GM13977 (cell line): ENCODE data around the gene MEX3A.

Experiments
- DNase-seq: peaks from one replicate; pipeline ENCODE4 v3.0.0; 2012; ENCODE audit warnings: low spot score
- in situ Hi-C: fragments of 300-500 bp; cut with MboI; formaldehyde crosslinking; loops from one replicate; pipeline ENCODE4 v1.12.0; 2022; ENCODE audit warnings: low sequenced_read_pairs, low pct_unique_long_range_greater_than_20kb, mixed read lengths, inconsistent platforms; ENCODE audit not compliant: unreplicated experiment
- TF ChIP-seq, protein P1 (sequence below): IDR thresholded peaks from 2 replicates; pipeline ENCODE4 v1.5.1; 2012; ENCODE audit warnings: mild to moderate bottlenecking, control low read depth; ENCODE audit not compliant: insufficient read depth; ENCODE audit errors: extremely low read depth, missing control alignments

MEX3A gene

DNA sequence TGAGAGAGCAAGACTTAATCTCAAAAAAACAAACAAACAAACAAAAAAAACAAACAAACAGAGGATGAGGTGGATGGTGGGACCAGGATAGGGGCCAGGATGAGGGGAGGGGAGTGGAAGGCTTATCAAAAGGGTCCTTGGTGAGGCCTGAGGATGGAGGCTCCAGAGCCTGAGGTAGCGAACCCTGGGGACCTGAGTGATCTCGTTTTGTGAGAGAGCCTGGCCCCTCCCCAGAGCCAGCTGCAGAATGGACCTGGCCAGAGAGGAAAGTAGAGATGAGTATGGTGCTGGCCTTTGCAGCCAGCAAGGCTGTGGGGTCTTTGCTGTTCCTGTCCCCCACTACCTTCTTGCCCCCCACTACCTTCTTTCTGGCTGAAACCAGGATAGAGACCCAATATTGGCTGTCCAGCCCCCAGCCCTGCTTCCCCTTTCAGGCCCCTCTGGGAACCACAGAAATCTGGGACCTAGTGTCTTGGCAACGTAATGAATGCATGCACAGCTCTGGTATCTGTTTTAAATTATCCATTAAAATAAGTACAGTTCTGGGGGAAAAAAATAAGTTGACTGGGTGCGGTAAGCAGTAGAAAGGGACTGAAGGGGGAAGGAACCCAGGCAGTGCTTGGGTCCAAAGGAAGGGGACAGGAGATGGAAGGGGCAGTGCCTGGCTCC lies 31.2 kb upstream of the MEX3A start:
- in situ Hi-C loops: no loop called here
- TF ChIP-seq, protein P1, sequence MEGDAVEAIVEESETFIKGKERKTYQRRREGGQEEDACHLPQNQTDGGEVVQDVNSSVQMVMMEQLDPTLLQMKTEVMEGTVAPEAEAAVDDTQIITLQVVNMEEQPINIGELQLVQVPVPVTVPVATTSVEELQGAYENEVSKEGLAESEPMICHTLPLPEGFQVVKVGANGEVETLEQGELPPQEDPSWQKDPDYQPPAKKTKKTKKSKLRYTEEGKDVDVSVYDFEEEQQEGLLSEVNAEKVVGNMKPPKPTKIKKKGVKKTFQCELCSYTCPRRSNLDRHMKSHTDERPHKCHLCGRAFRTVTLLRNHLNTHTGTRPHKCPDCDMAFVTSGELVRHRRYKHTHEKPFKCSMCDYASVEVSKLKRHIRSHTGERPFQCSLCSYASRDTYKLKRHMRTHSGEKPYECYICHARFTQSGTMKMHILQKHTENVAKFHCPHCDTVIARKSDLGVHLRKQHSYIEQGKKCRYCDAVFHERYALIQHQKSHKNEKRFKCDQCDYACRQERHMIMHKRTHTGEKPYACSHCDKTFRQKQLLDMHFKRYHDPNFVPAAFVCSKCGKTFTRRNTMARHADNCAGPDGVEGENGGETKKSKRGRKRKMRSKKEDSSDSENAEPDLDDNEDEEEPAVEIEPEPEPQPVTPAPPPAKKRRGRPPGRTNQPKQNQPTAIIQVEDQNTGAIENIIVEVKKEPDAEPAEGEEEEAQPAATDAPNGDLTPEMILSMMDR: no peak
- DNase-seq: no peak

DNA sequence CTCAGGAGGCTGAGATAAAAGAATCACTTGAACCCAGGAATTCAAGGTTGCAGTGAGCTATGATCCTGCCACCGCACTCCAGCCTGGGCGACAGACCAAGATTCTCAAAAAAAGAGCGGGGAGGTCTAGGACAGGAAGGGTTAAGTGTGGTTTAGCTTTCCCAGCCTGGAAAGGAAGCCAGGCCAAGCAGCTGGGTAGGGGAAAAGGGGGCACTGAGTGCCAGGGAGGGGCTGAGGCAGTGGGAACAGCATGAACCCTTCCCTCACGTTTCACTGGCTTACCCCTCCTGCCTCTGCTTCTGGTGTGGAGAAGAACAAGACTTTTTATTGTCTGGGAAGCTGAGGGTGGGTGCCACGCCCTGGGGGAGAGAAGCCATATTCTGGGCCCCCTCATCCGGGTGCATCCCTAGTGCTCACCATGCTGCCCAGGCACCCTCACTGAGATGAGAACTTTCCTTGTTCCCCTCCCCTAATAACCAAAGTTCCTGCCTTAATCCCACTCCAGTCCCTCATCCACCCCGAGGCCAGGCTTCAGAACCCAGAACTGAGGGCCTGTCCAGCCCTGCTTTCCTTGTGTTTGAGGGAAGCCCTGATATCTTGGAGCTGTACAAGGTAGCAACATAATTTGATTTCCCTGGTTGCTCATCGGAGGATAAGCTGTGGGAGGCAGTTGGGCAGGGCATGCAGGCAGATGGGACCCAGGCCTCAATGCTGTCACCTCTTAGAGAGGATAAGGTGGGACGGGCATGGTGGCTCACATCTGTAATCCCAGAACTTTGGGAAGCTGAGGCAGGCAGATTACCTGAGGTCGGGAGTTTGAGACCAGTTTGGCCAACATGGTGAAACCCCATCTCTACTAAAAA lies 30.2 kb upstream of the MEX3A start:
- in situ Hi-C loops: no loop called here
- TF ChIP-seq, protein P1: no peak
- no peak for DNase-seq

DNA sequence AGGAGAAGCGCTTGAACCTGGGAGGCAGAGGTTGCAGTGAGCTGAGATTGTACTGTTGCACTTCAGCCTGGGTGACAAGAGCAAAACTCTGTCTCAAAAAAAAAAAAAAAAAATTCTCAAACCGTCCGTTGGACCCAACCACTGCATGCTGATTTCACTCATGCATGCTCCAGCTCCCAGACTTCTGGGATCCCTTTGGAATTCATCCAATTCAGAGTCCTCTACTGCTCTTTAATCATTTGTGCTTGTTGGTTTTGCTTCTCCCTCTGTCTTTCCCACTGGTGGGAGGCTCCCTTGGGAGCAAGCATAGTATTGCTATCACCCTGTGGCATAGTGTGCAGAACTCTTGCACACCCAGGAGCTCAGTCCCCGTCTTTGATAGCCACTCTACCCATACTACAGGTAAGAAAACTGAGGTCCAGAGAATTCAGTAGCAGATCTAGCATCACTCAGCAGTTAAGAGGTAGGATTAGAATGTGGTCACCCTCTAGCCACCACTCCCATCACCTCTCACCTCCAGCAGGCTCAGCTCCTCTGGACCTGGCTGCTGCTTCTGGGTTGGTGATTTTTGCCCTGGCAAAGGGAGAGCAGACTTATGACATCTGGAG lies 29.2 kb upstream of the MEX3A start:
- in situ Hi-C loops: no loop called here
- no peak for DNase-seq
- TF ChIP-seq, protein P1: no peak

DNA sequence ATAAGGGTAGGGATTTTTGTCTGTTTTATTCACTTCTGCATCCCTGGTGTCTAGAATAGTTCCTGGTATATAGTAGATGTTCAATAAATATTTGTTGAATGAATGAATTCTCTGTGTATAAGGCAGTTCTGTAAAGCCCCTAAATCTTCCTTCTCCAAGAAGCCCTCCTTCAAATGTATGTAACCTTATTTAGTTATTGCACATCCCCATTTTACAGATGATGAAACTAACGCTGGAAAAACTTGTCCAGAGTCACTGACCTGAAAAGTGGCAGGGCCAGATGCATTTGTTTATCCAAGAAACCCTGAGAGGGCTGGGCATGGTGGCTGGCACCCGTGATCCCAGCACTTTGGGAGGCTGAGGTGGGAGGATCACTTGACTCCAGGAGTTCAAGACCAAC lies 28.0 kb upstream of the MEX3A start:
- in situ Hi-C loops: no loop called here
- TF ChIP-seq, protein P1: no peak
- no peak for DNase-seq

DNA sequence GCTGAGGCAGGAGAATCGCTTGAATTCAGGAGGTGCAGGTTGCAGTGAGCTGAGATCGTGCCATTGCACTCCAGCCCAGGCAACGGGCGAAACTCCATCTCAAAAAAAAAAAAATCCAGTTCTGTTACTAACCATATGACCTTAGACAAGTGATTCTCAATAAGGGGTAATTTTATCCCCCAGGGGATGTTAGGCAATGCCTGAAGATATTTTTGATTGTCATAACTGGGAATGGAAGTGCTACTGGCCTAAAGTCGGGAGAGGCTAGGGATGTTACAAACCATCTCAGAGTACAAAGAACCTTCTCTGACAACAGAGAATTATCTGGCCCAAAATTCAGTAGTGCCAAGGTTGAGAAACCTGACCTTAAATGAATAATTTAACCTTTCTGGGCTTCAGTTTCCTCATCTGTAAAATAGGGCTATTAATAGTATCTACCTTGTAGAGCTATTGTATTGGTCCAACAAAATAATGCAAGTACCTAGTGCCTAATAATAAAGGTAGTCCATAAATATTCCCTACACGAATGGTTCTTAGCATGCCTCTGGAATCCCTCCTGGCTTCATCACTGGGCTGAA lies 26.5 kb upstream of the MEX3A start:
- TF ChIP-seq, protein P1: no peak
- no peak for DNase-seq
- in situ Hi-C loops: no loop called here

DNA sequence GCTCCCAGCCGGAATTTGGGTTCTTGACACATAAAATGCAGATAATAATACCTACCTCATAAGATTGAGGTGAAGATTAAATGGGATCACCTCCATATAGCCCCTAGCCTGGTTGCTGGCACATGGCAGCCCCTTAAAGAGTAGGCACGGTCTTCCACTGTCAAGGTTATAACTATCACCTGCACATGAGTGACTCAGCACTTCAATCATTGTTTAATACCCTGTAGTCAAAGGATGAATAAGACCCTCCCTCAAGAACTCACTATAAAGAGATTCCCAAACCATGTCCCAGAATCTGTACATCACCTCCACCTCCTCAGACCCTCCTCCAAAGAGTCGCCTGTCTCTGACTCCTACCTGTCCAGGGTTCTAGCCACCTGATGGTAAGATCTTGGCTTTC lies 25.8 kb upstream of the MEX3A start:
- TF ChIP-seq, protein P1: no peak
- in situ Hi-C loops: no loop called here
- no peak for DNase-seq
